CD14-positive monocyte (primary cell): Measurements from ENCODE around the gene PCDHA1. TPM values are rescaled to one million over a fixed set of nuclear protein-coding genes. Genes with fewer than 3 reads are reported as not detected.

Experiments
- DNase-seq, 3 donors: peaks; one replicate each; pipeline ENCODE4 v3.0.0-alpha.2; 2011 to 2022
- H2AFZ ChIP-seq: 2 replicates; pipeline ENCODE4 v1.6.0; 2012; ENCODE audit warnings: mild to moderate bottlenecking, low read depth, low read length, inconsistent platforms; ENCODE audit not compliant: insufficient read depth, poor library complexity, severe bottlenecking
- H3K27ac ChIP-seq, 2 donors: 1 replicate in 1 of 2; 2 replicates in 1 of 2; pipeline ENCODE4 v1.5.1; 2012 to 2013; ENCODE audit warnings: low read length in 2 of 2, control low read depth in 1 of 2, inconsistent platforms in 1 of 2, low read depth in 1 of 2, mild to moderate bottlenecking in 1 of 2
- H3K27me3 ChIP-seq, 2 donors: one replicate each; pipeline versions ENCODE4 v1.6.0 to v1.6.1; 2011 to 2013; ENCODE audit warnings: low read length in 2 of 2; ENCODE audit not compliant: control insufficient read depth in 2 of 2, insufficient read depth in 2 of 2
- H3K36me3 ChIP-seq, 2 donors: replicated peaks in 1 of 2; 1 replicate in 1 of 2; 2 replicates in 1 of 2; pipeline versions ENCODE4 v1.5.1 to v1.6.1; 2012 to 2013; ENCODE audit warnings: low read length in 2 of 2, control low read depth in 1 of 2, inconsistent platforms in 1 of 2, mild to moderate bottlenecking in 1 of 2; ENCODE audit not compliant: insufficient read depth in 2 of 2, control insufficient read depth in 1 of 2
- H3K4me1 ChIP-seq, 2 donors: 1 replicate in 1 of 2; 2 replicates in 1 of 2; pipeline versions ENCODE4 v1.5.1 to v1.6.1; 2012 to 2013; ENCODE audit warnings: low read length in 2 of 2, control low read depth in 1 of 2, inconsistent platforms in 1 of 2, mild to moderate bottlenecking in 1 of 2, moderate library complexity in 1 of 2; ENCODE audit not compliant: insufficient read depth in 2 of 2, control insufficient read depth in 1 of 2
- H3K4me2 ChIP-seq: replicated peaks from 2 replicates; pipeline ENCODE3; 2012; ENCODE audit warnings: low read length, moderate library complexity, mild to moderate bottlenecking; ENCODE audit not compliant: poor library complexity, severe bottlenecking; ENCODE audit errors: extremely low read depth
- H3K4me3 ChIP-seq, 3 experiments: fragments of 200-600 bp in 1 of 3; sonication (generic) in 1 of 3; replicated peaks in 1 of 3; 1 replicate in 2 of 3; 2 replicates in 1 of 3; pipeline ENCODE4 v1.5.1; 2011 to 2013; ENCODE audit warnings: low read length in 3 of 3, mild to moderate bottlenecking in 3 of 3, control low read depth in 2 of 3, low read depth in 2 of 3, inconsistent platforms in 1 of 3, moderate library complexity in 1 of 3
- H3K79me2 ChIP-seq: 2 replicates; pipeline ENCODE4 v1.6.0; 2012; ENCODE audit warnings: mild to moderate bottlenecking, control low read depth, inconsistent platforms, low read length, moderate library complexity; ENCODE audit not compliant: insufficient read depth
- H3K9ac ChIP-seq: 2 replicates; pipeline ENCODE4 v1.6.0; 2017; ENCODE audit warnings: low read length, mild to moderate bottlenecking; ENCODE audit not compliant: insufficient read depth, poor library complexity, severe bottlenecking
- H3K9me3 ChIP-seq, 2 donors: replicated peaks in 1 of 2; 1 replicate in 1 of 2; 2 replicates in 1 of 2; pipeline versions ENCODE4 v1.5.1 to v1.6.1; 2012 to 2013; ENCODE audit warnings: low read length in 2 of 2, control low read depth in 1 of 2; ENCODE audit not compliant: control insufficient read depth in 1 of 2, insufficient read depth in 1 of 2
- H4K20me1 ChIP-seq: 2 replicates; pipeline ENCODE4 v1.6.0; 2012; ENCODE audit warnings: mild to moderate bottlenecking, low read length, control low read depth, moderate library complexity; ENCODE audit not compliant: insufficient read depth
- H3K27ac Mint-ChIP-seq, 7 donors: one replicate each; pipeline ENCODE4 v1.8.0; 2020; ENCODE audit warnings: mild to moderate bottlenecking in 7 of 7, mixed read lengths in 7 of 7, moderate library complexity in 6 of 7, inconsistent platforms in 2 of 7
- H3K27me3 Mint-ChIP-seq, 3 donors: one replicate each; pipeline ENCODE4 v1.8.0; 2021 to 2022; ENCODE audit warnings: low read depth in 3 of 3, mild to moderate bottlenecking in 3 of 3, mixed read lengths in 3 of 3, moderate library complexity in 3 of 3, inconsistent platforms in 1 of 3
- H3K36me3 Mint-ChIP-seq, 2 donors: one replicate each; pipeline ENCODE4 v1.8.0; 2020; ENCODE audit warnings: mixed read lengths in 2 of 2, inconsistent platforms in 1 of 2, mild to moderate bottlenecking in 1 of 2
- H3K4me1 Mint-ChIP-seq: one replicate; pipeline ENCODE4 v1.8.0; 2020; ENCODE audit warnings: mild to moderate bottlenecking, mixed read lengths
- H3K4me3 Mint-ChIP-seq, 2 donors: one replicate each; pipeline ENCODE4 v1.8.0; 2020; ENCODE audit warnings: mild to moderate bottlenecking in 2 of 2, mixed read lengths in 2 of 2, moderate library complexity in 1 of 2
- H3K9me3 Mint-ChIP-seq, 7 donors: one replicate each; pipeline ENCODE4 v1.8.0; 2020 to 2022; ENCODE audit warnings: mixed read lengths in 7 of 7, mild to moderate bottlenecking in 6 of 7, moderate library complexity in 6 of 7, inconsistent platforms in 2 of 7
- CTCF ChIP-seq: fragments of 200-600 bp; IDR thresholded peaks from one replicate; pipeline ENCODE4 v1.8.0; 2022; ENCODE audit warnings: antibody characterized with exemption, mild to moderate bottlenecking
- WGBS: methylation state at CpG from one replicate; pipeline ENCODE4 v1.1.5; 2013; ENCODE audit warnings: missing lambda C conversion rate; ENCODE audit not compliant: insufficient coverage; 5-methylcytosine and 5-hydroxymethylcytosine counted together
- intact Hi-C, 2 donors: fragments of 100-400 bp; cut with micrococcal nuclease; formaldehyde crosslinking; loops; one replicate each; pipeline versions ENCODE4 v1.15.0 to v1.15.1; 2023
- polyA plus RNA-seq, 3 donors: library from polyadenylated mRNA; depleted of rRNA in 1 of 3; unstranded in 2 of 3; stranded (reverse) in 1 of 3; fragments of 300-500 nt in 2 of 3; fragments of >200 nt in 1 of 3; fragmentation: Illumina TruSeq in 2 of 3; gene quantifications; 1 replicate in 2 of 3; 2 replicates in 1 of 3; pipeline ENCODE4 v1.2.3, GENCODE V29; 2012 to 2021

The PCDHA1 gene
- polyA plus RNA-seq, 3 donors = not detected

GRCh38 chr5:140835622-140836510 lies 49.9 kb downstream of the PCDHA1 start:
- no peak for DNase-seq
- Mint-ChIP-seq H3K36me3 (peaks cover 0 to 7% of the 10 kb centered on the region in 2 donors), H3K4me3 (peak overlapping the region in 1 of 2 donors; percentile 46), H3K4me1 (no peaks in the 10 kb centered on the region), H3K27me3 (peaks cover 8 to 24% (median 18%) of the 10 kb centered on the region in 3 donors), H3K9me3 (peaks cover 24 to 48% (median 36%) of the 10 kb centered on the region in 7 donors), H3K27ac (no peak overlapping the region)
- Histone ChIP-seq H3K27me3 (peaks cover 0 to 13% of the 10 kb centered on the region in 2 donors), H3K79me2 (no peaks in the 10 kb centered on the region), H3K4me2 (no peak overlapping the region), H4K20me1 (no peaks in the 10 kb centered on the region), H3K9ac (no peak overlapping the region), H3K36me3 (no peaks in the 10 kb centered on the region), H3K9me3 (peaks cover 26 to 53% of the 10 kb centered on the region in 2 donors), H3K4me3 (no peak overlapping the region), H3K27ac (no peak overlapping the region), H3K4me1 (no peaks in the 10 kb centered on the region), H2AFZ (no peak overlapping the region)
- intact Hi-C loops = no loop called here
- 43% methylated on average over 103 of the region's 103 CpGs for WGBS
- TF ChIP-seq CTCF = no peak

- no peak for TF ChIP-seq CTCF
- H3K4me3 Mint-ChIP-seq = no peak within 1 kb of the TSS
- no peaks in the 10 kb centered on the region for H3K4me1 ChIP-seq
- H2AFZ ChIP-seq = no peak within 1 kb of the TSS
- H3K9me3 ChIP-seq = peaks cover 34 to 41% of the 10 kb centered on the region in 2 donors
- H3K27me3 Mint-ChIP-seq = peaks cover 3 to 23% (median 12%) of the 10 kb centered on the region in 3 donors
- H3K4me1 Mint-ChIP-seq = no peaks in the 10 kb centered on the region
- no peak within 1 kb of the TSS for H3K27ac Mint-ChIP-seq
- DNase-seq = no peak
- peaks cover 0 to 2% of the 10 kb centered on the region in 2 donors for H3K27me3 ChIP-seq
- no peaks in the 10 kb centered on the region for H4K20me1 ChIP-seq
- no peaks in the 10 kb centered on the region for H3K36me3 ChIP-seq
- 30% methylated on average over 24 of the region's 47 CpGs for WGBS
- H3K79me2 ChIP-seq = no peaks in the 10 kb centered on the region
- H3K36me3 Mint-ChIP-seq = no peaks in the 10 kb centered on the region
- no peak within 1 kb of the TSS for H3K9ac ChIP-seq
- no peak within 1 kb of the TSS for H3K4me2 ChIP-seq
- H3K9me3 Mint-ChIP-seq = peaks cover 26 to 48% (median 34%) of the 10 kb centered on the region in 7 donors
- intact Hi-C loops = no loop called here
- no peak within 1 kb of the TSS for H3K27ac ChIP-seq
- H3K4me3 ChIP-seq = no peak within 1 kb of the TSS
Observed at GRCh38 chr5:140840978-140841962, 55.3 kb downstream of the PCDHA1 start, which contains the start of gene PCDHA8. Gene PCDHA8 (plus strand): TSS chr5:140841187. CDS start chr5:140841322, 135 bp downstream.
